Hepatocyte (in vitro differentiated cells): ENCODE data around the gene LGR4.

Experiments
- CTCF ChIP-seq: fragments of 200-600 bp; sonication (generic); IDR thresholded peaks from 2 replicates; pipeline ENCODE4 v1.5.1; 2016; ENCODE audit warnings: antibody characterized with exemption, mild to moderate bottlenecking; ENCODE audit not compliant: poor library complexity
- EZH2phosphoT487 ChIP-seq: fragments of 200-600 bp; sonication (generic); IDR thresholded peaks from one replicate; pipeline ENCODE4 v1.6.1; 2018; ENCODE audit warnings: antibody characterized with exemption, mild to moderate bottlenecking, low read depth, moderate library complexity; ENCODE audit not compliant: unreplicated experiment, severe bottlenecking

GRCh38 chr11:27481992-27482391 is 9.4 kb upstream of the LGR4 start:
- TF ChIP-seq EZH2phosphoT487 (no peak), CTCF (no peak)
